ENCODE measurements around the gene DOCK4.

Gene DOCK4

GRCh38 chr7:111844904-111845671 is 361.1 kb downstream of the DOCK4 start:
- H3K4me1 ChIP-seq (ENCODE audit: insufficient read depth, poor library complexity, severe bottlenecking) = no peaks in the 10 kb centered on the region
- H3K4me3 ChIP-seq (ENCODE audit: severe bottlenecking) = no peak overlapping the region
- no peak for ATAC-seq (ENCODE audit: low read depth)
- TF ChIP-seq, protein P1, sequence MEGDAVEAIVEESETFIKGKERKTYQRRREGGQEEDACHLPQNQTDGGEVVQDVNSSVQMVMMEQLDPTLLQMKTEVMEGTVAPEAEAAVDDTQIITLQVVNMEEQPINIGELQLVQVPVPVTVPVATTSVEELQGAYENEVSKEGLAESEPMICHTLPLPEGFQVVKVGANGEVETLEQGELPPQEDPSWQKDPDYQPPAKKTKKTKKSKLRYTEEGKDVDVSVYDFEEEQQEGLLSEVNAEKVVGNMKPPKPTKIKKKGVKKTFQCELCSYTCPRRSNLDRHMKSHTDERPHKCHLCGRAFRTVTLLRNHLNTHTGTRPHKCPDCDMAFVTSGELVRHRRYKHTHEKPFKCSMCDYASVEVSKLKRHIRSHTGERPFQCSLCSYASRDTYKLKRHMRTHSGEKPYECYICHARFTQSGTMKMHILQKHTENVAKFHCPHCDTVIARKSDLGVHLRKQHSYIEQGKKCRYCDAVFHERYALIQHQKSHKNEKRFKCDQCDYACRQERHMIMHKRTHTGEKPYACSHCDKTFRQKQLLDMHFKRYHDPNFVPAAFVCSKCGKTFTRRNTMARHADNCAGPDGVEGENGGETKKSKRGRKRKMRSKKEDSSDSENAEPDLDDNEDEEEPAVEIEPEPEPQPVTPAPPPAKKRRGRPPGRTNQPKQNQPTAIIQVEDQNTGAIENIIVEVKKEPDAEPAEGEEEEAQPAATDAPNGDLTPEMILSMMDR (IDR thresholded peaks at IDR 0.05; ENCODE audit: poor library complexity, severe bottlenecking) = no peak
- peaks cover 18% of the 10 kb centered on the region for H3K36me3 ChIP-seq (ENCODE audit: low read depth)
- H3K27me3 ChIP-seq (ENCODE audit: insufficient read depth, poor library complexity, severe bottlenecking) = no peaks in the 10 kb centered on the region
- no peaks in the 10 kb centered on the region for H3K9me3 ChIP-seq (ENCODE audit: severe bottlenecking)
- no peak for DNase-seq (ENCODE audit: low spot score)
- no peak overlapping the region for H3K27ac ChIP-seq (ENCODE audit: poor library complexity, severe bottlenecking)

DNA sequence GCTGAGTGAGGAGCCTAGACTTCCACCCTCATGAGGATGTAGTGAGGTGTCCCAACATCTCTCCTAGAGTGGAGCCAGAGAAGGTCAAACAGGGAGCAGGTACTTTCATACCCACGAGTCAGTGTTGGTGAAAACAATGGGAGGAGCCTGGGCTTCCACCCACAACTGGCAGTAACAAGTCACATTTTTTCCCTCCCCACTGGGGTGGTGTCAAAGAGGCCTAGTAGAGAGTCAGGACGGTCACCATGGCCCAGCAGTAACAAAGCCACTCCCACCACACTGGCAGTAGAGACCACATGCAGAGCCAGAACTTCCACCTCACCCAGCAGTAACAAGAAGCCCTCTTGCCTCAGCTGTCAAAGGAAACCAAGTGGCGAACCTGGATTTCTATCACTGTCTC is 363.7 kb downstream of the DOCK4 start:
- no peaks in the 10 kb centered on the region for H3K9me3 ChIP-seq (ENCODE audit: severe bottlenecking)
- H3K27me3 ChIP-seq (ENCODE audit: insufficient read depth, poor library complexity, severe bottlenecking) = no peaks in the 10 kb centered on the region
- TF ChIP-seq, protein P1 (IDR thresholded peaks at IDR 0.05; ENCODE audit: poor library complexity, severe bottlenecking) = no peak
- ATAC-seq (ENCODE audit: low read depth) = no peak
- no peak overlapping the region for H3K4me3 ChIP-seq (ENCODE audit: severe bottlenecking)
- H3K4me1 ChIP-seq (ENCODE audit: insufficient read depth, poor library complexity, severe bottlenecking) = no peaks in the 10 kb centered on the region
- H3K36me3 ChIP-seq (ENCODE audit: low read depth) = peaks cover 18% of the 10 kb centered on the region
- DNase-seq (ENCODE audit: low spot score) = no peak
- no peak overlapping the region for H3K27ac ChIP-seq (ENCODE audit: poor library complexity, severe bottlenecking)

DNA sequence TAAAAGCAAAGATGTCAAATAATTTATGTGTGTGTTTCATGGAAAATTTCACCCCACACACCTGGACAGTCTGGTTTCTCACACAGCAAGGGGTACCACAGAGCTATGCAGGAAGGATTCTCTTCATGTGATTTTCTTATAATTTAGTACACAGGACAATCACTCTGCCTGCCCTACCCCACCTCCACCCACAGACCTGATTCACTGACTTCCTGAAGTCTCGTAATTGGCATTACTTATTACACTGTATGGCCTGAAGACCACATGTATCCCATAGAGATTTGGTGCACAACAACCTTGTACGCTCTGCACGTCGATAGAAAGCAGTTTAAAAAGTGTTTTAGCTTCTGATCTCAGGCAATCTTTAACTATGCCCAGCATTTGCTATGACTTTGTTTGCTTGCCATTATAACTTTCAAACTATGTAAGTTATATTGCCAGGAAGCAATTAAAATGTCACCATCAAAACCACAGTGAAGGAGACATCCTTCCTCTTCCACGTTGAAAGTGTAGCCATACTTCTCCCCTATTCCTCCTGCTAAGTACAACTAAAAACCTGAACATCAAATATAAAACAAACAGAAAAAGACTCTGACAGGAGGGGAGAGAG is 364.5 kb downstream of the DOCK4 start:
- H3K4me3 ChIP-seq (ENCODE audit: severe bottlenecking) = no peak overlapping the region
- H3K9me3 ChIP-seq (ENCODE audit: severe bottlenecking) = no peaks in the 10 kb centered on the region
- ATAC-seq (ENCODE audit: low read depth) (no peak), DNase-seq (ENCODE audit: low spot score) (no peak)
- H3K27me3 ChIP-seq (ENCODE audit: insufficient read depth, poor library complexity, severe bottlenecking) = no peaks in the 10 kb centered on the region
- H3K4me1 ChIP-seq (ENCODE audit: insufficient read depth, poor library complexity, severe bottlenecking) = no peaks in the 10 kb centered on the region
- no peak overlapping the region for H3K27ac ChIP-seq (ENCODE audit: poor library complexity, severe bottlenecking)
- TF ChIP-seq, protein P1 (IDR thresholded peaks at IDR 0.05; ENCODE audit: poor library complexity, severe bottlenecking) = no peak
- peaks cover 18% of the 10 kb centered on the region for H3K36me3 ChIP-seq (ENCODE audit: low read depth)

- TF ChIP-seq, protein P1 (IDR thresholded peaks at IDR 0.05; ENCODE audit: poor library complexity, severe bottlenecking) = no peak
- Histone ChIP-seq H3K27me3 (ENCODE audit: insufficient read depth, poor library complexity, severe bottlenecking) (no peaks in the 10 kb centered on the region), H3K36me3 (ENCODE audit: low read depth) (peaks cover 18% of the 10 kb centered on the region), H3K4me3 (ENCODE audit: severe bottlenecking) (no peak overlapping the region), H3K9me3 (ENCODE audit: severe bottlenecking) (no peaks in the 10 kb centered on the region), H3K4me1 (ENCODE audit: insufficient read depth, poor library complexity, severe bottlenecking) (peaks cover 2% of the 10 kb centered on the region), H3K27ac (ENCODE audit: poor library complexity, severe bottlenecking) (no peak overlapping the region)
- DNase-seq (ENCODE audit: low spot score) (no peak), ATAC-seq (ENCODE audit: low read depth) (no peak)
Observed at GRCh38 chr7:111840528-111840927, 365.7 kb downstream of the DOCK4 start.

DNA sequence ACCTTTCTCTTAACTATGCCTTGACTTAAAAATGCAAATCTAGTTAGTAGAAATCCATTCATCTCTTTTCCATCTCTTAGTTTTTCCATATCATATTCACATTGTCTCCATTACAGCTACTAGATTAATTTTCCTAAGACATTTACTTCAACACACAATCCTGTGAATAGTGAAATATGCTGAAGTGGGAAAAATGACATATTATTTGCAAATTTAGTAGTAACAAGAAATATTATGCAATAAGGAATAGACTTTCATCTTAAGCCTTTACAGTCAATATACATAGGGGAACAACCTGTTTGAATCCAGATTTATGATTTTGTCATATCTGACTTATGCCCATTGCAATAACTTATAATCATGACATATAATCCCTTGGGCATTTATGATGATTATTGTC is 366.9 kb downstream of the DOCK4 start:
- TF ChIP-seq, protein P1 (IDR thresholded peaks at IDR 0.05; ENCODE audit: poor library complexity, severe bottlenecking) = no peak
- no peaks in the 10 kb centered on the region for H3K27me3 ChIP-seq (ENCODE audit: insufficient read depth, poor library complexity, severe bottlenecking)
- H3K4me3 ChIP-seq (ENCODE audit: severe bottlenecking) = no peak overlapping the region
- no peak for ATAC-seq (ENCODE audit: low read depth)
- H3K36me3 ChIP-seq (ENCODE audit: low read depth) = peaks cover 17% of the 10 kb centered on the region
- no peak for DNase-seq (ENCODE audit: low spot score)
- H3K27ac ChIP-seq (ENCODE audit: poor library complexity, severe bottlenecking) = no peak overlapping the region
- H3K9me3 ChIP-seq (ENCODE audit: severe bottlenecking) = no peaks in the 10 kb centered on the region
- H3K4me1 ChIP-seq (ENCODE audit: insufficient read depth, poor library complexity, severe bottlenecking) = peaks cover 9% of the 10 kb centered on the region

Data from RWPE2 (cell line).